Measurements from ENCODE around the gene FHOD3.

FHOD3 gene

DNA sequence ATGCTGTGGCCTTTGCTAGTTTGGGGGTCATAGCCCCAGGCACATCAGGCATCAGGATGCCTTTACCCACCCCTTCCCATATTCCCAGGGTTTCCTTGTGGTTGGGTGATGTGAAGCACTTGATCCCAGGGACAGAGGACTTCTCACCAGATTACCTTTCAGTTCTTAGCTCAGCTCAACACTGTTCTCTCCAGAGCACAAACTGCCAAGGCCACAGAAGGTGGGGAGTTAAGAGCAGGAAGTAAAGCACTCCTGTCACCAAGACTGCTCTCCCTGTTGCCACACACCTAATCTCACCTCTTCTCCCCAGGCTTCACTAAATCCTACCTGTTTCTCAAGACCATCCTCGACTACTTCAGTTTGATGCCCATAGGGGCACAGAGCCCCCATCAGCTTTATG, 25.9 kb downstream of the FHOD3 start:
- DNase-seq: no peak

DNA sequence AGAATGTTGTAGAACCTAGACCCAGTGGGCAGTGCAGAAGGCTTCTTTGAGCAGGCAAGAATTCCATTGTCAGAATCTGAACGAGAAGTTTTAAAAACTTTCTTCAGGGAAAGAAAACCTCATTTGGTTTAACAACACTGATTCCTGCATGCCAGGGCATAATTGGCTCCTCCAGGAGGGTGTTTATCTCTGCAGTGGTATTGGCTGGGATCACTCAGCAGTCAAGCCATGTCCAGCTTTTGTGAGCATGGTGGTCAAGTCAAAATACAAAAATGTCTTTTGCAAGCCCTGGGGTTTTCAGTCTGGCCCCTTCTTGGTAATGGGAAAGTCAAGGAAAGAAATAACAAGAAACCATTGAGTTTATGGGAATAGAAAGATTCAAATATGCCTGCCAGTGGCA, 28.3 kb downstream of the FHOD3 start:
- DNase-seq: no peak

- no peak for DNase-seq
Measured at GRCh38 chr18:36326771-36327170, 29.3 kb downstream of the FHOD3 start.

DNA sequence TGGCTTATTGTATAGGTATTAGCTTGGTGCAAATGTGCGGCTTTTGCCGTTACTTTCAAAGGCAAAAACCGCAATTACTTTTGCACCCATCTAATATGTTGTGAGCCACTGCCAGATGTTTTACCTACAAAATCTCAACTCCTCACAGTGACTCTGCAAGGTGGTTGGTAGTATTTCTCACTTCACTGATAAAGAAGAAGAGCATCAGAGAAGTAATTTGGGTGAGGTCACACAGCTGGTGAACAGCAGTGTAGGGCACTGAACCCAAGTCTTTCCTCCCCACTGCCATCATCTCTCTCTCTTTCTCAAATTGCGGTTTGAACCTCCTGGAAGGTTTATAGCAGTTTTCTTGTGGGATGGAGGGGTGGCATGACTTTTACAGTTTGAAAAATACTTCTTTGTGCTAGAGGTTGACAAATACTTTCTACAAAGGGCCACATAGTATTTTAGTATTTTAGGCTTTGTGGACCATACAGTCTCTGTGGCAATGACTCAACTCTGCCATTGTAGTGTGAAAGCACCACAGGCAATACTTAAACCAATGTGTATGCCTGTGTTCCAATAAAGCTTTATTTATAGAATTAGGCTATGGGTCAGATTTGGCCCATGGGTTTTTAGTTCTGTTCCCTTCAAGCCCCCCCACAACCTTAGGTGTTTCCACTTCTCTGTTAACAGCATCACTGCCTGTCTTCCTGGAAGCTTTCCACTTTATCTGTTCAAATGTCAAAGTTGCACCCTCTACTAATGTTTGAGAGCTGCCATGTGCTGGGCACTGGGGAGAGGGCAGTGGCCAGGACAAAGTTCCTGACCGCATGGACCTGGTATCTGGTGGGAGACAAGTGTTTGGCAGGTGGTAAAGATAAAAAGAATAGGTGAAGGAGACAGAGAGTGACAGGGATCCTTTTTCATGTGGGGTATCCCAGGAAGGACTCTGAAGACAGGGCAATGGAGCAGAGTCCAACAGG, 30.1 kb downstream of the FHOD3 start:
- DNase-seq: no peak

GRCh38 chr18:36328385-36328858, 30.9 kb downstream of the FHOD3 start:
- no peak for DNase-seq

GRCh38 chr18:36328916-36329315, 31.4 kb downstream of the FHOD3 start:
- no peak for DNase-seq

- DNase-seq: no peak
Measured at GRCh38 chr18:36329684-36330434, 32.3 kb downstream of the FHOD3 start.

- no peak for DNase-seq
Measured at GRCh38 chr18:36330435-36331052, 33.0 kb downstream of the FHOD3 start.

DNA sequence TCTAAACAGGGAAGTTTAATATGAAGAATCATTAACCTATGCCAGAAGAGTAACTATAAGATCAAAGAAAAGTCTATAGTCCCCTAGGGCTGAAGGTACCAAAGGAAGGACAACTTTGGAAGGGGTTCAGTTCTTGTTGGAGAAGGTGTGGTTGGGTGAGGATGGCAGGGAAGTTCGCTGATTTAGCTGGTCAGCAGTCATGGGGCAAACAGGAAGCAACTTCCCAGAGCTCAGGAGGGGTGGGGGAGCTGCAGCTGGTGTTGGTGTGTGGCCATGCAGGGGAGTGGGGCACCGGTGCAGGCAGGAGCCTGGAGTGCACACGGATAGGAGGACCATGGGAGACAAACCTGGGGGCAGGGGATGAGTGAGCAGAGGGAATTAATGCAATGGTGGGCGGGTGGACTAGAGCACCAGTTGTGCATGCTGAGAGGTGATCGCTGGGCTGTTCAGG, 34.0 kb downstream of the FHOD3 start:
- DNase-seq: no peak

DNA sequence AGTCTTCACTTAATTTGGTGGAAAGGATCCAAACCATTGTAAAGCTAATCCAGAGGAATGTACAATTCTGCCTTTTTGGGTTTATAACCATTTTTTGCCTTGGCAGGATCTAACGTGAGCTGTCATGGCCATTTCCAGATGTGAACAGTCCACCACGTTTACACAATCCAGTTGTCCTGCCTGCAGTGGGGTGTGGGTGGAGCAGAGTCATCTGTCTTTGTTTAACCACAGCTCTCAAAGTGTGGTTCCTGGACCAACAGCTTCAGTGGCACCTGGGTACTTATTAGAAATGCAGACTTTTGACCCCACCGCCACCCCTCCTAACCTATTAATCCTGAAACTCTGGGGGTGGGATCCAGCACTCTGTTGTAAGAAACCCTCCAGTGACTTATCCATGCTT, 35.9 kb downstream of the FHOD3 start:
- no peak for DNase-seq

- no peak for DNase-seq
Measured at GRCh38 chr18:36334798-36335197, 37.3 kb downstream of the FHOD3 start.

GRCh38 chr18:36335476-36336279, 38.2 kb downstream of the FHOD3 start:
- DNase-seq: no peak

DNA sequence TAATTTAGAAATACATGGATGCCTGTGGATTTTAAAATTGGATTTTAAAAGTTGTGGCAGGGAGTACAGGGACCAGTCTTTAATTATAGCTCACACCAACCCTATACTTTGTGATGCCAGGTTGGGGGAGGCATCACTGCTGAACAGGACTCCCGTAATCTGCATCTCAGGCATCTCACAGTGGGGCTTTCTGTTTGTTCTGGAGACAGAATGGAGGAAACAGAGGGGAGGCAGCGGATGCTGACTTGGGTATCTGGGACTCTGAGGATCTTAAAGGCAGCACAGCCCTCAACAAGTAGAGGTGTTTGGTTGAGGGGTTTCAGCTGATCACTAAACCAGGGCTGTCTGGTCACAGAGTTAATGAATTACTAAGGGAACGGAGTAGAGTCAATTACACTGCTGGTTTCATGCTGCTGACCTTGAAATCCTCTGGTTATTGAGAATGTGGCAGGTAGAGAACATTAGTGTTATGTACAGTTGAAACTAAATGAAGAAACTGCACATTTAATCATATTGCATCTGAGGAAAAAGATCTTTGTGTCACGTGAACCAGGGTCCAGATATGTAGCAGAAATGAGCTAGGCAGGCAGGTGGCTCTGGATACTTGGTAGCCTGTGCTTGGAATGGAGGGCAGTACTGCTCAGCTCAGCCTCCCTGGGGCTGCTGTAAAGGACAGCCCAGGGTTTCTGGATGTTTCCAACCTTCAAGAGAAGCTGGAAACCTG, 40.3 kb downstream of the FHOD3 start:
- no peak for DNase-seq

DNA sequence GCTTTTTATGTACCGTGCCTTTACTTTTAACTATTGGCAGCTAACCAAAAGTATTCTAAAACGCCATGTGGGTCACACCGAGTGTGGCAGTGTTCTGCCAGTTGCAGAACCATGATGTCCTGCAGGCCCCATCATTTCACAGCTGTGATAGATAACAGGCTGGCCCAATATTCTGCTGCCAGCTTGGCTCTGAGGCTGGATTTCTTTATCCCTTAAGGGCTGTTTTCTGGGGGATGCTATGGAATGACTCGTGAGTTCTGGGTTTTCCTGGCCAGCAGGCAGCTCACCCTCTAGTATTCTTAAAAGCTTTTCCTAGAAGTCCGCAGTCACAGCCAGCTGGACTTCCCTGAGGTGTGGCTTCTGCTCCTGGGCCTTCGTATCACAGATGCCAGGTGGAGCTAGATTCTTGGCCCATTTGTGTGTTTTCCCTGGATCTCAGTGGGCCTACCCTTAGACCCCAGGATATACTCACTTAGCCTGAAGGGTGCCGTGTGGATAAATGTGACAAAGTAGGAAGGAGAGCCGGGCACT, 41.0 kb downstream of the FHOD3 start:
- DNase-seq: no peak

DNA sequence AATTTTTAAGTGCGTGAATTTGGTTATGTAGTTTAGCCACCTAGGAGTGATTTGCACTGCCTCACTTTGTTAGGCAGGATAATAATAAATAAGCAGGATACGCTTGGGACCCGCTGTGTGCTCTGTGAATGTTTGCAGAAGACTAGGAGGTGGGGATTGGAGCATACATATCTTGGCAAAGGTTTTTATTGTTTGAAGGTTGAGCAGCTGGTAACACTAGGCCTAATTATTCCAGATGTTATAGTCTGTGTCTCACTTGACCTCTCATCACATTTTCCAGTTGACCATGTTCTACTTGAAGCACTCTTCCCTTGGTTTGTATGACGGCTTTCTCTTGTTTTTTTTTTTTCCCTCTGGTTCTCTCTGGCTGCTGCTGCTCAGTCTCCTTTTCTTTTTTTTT, 42.7 kb downstream of the FHOD3 start:
- DNase-seq: no peak

DNA sequence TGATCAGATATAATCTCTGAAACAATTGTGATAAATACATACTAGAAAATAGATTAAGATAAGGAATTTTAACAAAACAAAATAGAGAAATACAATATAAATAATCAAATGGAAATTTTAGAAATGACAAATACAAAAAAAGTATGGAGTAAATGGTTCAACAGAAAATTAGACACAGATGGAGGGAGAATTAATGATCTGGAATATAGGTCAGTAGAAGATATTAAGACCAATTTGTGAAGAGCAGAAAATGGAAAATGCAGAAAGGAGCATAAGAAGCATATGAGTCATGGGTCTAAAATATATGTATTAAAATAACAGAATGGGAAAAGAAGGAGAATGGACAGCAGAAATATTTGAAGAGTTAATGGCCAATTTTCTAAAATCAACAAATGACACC, 44.4 kb downstream of the FHOD3 start:
- no peak for DNase-seq

- DNase-seq: no peak
Measured at GRCh38 chr18:36348331-36348730, 50.8 kb downstream of the FHOD3 start.

- no peak for DNase-seq
Measured at GRCh38 chr18:36348971-36349417, 51.5 kb downstream of the FHOD3 start.

DNA sequence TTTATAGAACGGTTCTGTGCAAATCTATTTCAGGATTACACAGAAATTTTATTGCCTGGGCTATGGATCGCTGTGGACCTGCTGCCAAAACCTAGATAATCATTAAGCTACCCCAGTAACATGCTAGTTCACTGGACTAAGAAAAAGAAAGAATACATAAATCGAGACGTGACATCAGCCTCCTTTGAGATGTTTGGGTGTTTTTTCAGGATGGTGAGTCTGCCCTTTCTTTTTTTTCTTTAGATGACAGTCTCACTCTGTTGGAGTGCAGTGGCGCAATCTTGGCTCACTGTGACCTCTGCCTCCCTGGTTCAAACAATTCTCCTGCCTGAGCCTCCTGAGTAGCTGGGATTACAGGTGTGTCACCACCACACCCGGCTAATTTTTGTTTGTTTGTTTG, 52.0 kb downstream of the FHOD3 start:
- no peak for DNase-seq

- no peak for DNase-seq
Measured at GRCh38 chr18:36350251-36350651, 52.7 kb downstream of the FHOD3 start.

GRCh38 chr18:36350839-36351469, 53.4 kb downstream of the FHOD3 start:
- no peak for DNase-seq

Data from hematopoietic multipotent progenitor cell treated with erythropoietin and hydrocortisone succinate and interleukin-3 and kit ligand, for 4 days (in vitro differentiated cells).